Measurements from ENCODE around the gene EGFL8.
A peak's percentile ranks its signal among the peaks of the same experiment; 100 is the strongest.
"Not testable (repeated sequence)": the region's sequence is repeated elsewhere in the genome, so short reads cannot be mapped to it uniquely, and the experiment has no call there.

EGFL8 gene

DNA sequence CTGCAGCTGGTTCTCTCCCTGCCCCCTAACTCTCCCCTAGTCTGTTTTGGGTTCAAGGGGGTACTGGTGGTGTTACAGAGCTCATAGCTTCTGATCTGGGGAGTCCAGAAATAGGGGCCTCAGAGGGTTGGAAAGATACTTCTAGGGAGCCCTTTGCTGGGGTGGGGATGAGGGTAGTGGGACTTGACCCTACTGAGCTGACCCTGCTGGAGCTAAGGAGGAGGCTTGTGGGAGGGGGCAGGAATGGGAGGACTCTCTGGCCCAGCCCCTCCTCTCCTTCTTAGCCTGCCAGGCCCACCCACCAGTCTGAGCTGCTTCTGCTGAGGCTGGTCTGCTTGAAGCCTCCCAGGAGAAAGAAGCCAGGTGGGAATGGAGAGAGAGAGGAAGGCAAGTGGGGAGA is at the start of gene EGFL8:
Gene EGFL8 (plus strand): TSS at position 301 of the 400 bp plus-strand sequence. CDS start 1,571 bp downstream, outside the sequence.
- no peak for DNase-seq

DNA sequence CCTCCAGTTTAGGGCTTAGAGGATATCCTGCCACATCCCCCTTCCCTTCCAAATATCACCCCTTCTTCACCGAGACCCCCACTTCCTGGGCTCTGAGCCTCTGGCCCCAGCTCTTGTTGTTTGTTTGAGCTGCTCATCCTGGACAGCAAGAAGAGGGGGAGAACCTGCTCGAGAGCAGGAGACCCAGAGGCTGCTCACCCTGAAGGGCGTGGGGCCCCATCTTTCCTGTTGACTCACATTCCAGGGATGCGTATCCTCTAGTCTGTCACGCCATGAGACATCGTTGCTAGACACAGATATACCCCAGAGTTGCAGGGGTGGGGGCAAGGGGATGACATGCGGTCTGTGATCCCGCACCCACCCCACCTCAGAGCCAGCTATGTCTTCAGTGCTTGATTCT is 49.6 kb upstream of the EGFL8 start:
- DNase-seq = no peak

DNA sequence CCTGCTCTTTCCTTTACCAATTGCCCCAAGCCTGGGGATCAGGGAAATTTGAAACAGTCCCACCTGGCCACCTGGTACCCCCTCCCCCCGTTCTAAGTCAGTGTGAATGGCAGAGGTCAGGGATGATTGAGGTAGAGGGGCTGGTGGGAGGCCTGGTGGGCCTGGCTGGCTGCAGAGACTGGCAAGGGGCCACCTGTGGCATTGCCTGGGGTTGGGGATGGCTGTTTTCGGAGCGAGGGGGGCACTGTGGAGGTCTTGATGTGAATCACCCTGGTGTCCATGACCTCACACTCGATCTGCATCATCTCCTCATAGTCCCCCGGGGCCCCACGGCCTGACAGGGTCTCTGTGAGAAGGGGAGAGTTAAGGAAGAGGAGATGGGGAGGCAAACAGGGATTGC is 48.8 kb upstream of the EGFL8 start:
- no peak for DNase-seq

DNA sequence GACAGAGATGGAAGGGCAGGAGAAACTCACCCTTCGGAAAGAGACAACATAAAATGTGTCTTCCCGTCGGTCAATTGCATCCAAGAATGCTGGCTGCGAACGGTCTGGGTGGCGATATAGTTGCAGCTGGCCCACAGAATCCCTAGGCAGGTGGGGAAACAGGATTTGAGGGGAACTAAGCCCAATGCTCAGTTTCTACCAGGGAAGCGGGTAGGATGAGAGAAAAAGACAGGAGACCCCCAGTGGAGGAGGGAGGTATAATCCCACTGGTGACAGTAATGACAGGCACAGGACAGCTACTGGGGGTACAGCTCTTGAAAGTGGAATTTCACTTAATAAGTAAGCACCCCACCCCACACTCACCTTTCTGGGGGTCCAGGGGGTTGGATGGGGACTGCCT is 47.7 kb upstream of the EGFL8 start:
- no peak for DNase-seq

DNA sequence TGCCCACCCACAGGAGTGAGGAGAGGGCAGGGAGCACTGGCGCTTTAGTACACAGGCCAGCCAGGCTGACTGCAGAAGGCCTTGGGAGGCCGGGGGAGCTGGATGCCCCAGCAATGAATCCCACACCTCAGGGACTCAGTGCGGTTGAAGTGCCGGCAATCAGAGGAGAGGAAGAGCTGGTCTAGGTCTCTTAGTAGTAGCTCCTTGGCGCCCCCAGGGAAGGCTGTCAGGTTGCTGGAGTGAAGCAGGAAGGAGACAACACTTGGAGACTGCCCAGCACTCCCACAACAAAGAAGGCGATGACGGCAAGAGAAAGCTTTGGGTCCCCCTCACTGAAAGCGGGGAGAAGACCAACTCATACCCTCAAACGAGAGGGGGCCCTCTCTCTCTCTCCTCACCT is 46.9 kb upstream of the EGFL8 start:
- no peak for DNase-seq

DNA sequence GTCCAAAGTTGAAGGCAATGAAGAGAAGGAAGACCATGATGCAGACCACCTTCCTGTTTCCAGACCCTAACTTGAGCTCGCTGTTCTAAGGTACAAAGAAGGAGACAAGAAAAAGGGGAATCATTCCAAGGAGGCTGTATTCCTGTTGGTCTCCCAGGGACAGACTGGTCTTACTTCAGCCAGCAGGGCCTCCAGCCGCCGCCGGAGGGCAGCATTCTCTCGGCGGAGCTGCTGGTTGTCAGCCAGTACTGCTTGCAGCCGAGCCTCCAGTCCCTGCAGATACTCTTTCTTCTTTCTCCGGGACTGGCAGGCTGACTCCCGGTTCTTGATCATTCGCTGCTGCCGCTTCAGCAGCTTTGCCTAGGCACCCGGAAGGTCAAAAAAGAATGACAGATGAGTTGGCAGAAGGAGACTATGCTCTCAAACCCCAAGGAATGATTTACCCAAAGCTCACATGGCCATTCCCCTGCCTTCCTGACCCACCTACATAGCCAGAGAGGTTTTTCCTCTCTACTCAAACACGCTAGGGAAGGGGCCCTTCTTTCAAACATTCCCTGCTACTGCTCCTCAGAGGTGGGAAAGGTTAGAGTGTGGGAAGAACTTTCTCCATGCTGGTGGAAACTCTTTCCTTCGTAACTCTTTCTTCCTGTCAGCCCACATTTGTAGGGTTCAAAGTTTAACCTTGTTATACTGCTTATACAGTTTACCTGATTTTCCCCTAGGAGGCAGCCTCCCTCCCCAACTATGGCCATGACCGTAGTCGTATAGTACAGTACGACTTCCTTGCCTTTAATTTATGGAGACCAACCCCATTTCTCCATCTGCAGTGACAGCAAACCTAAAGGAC is 45.4 kb upstream of the EGFL8 start:
- peak; percentile 77 for DNase-seq

DNA sequence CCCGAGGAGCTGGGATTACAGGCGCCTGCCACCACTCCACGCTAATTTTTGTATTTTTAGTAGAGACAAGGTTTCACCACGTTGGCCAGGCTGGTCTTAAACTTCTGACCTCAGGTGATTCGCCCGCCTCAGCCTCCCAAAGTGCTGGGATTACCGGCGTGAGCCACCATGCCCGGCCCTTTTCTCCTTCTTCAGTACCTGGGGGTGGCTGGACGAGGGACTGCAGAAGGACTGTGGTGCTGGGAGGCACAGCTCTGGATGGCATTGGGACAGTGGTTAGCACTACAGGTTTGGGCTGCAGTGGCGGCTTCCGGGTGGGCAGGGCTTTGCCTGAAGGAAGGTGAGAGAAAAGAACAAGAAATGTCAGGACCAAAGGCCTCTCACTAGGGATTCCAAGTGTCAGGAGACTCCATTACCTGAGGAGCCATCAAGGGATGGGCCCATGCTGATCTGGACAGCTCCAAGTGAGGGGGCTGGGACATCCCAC is 43.8 kb upstream of the EGFL8 start:
- DNase-seq = no peak

DNA sequence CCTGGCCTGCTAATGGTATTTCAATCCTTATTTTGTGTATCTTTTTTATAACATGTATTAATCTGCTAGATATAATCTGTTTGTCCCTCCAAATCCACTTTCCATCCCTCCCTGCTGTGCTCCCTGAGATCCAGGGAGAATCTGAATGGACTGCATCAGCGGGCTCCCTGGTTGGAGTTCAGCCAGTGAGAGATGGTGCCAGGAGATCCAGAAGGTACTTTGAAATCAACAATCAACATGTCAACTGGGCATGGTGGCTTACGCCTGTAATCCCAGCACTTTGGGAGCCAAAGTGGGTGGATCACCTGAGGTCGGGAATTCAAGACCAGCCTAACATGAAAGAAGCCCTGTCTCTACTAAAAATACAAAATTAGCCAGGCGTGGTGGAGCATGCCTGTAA is 40.7 kb upstream of the EGFL8 start:
- no peak for DNase-seq

DNA sequence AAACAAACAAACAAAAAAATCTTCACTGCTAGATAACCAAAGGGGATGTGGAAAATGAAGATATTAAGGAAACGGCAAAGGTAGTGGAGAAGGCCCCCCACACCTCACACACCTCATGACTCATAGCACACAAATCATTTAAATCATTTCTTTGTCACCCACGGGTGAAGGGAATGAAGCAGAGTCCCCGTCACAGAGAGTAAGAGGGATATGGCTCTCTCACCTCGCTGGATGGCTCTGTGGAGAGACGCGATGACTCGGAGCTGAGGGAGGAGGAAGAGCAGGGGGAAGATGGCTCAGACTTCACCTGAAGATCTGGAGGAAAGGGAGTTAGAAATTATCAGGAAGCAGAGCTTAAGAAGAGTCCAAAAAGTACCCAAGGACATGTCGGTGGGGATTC is 37.5 kb upstream of the EGFL8 start:
- no peak for DNase-seq

DNA sequence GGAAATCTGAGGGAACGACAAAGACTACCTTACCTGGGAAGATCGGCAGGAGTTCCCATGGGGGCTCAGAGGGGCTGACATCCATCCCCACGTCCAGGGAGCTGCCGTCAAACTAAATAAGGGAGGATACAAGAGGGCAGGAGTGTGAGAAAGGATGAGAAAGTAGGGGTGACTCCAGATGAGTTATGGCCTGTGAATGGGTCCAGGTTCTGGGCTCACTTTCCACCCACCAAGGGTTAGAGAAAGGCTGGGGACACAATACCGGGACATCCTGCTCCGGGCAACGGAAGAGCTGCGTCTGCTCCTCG is 37.0 kb upstream of the EGFL8 start:
- no peak for DNase-seq

DNA sequence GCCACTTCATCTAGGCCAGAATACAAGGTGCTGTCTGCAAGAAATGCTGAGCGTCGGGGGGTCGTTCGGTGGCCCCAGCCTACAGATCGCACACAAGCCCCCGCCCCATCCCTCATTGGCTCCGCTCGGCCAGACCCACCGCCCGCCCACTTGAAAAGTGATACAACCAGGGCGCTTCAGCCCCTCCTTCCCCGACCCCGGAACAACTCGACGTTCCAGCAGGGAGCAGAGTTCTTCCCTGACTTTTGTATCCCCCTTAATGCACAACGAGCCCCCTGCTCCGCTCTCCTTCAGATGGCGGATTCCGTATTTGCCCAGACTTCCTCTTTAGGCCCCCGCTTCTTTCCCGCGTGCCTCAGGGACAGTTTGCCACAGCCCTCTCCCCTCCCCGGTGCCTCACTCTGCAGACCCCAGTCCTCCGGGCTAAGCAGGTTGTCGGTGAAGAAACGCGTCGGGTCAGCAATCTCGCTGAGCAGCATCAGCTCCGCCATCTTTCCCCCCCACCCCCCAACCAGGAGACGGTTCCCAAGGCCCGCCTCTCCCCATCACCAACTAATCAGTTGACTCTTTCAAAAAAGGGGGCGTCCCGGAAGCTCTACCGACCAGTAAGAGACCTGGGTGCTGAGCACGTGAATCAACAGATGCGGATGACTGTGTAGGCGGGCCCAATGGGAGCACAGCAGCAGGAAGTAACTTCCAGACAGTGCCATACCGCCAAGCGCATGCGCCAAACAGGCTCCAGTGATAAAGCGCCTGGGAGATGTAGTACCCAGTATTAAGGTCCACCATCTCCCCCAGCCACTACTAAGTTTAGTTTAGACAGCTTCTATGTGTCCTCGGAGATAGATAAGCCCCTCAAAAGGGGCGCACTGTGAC is 36.4 kb upstream of the EGFL8 start, which contains the start of gene ATF6B:
Gene ATF6B (minus strand): TSS at position 530 of the 876 bp plus-strand sequence. CDS start 39 bp downstream, at position 491.
- DNase-seq = peak; percentile 86

DNA sequence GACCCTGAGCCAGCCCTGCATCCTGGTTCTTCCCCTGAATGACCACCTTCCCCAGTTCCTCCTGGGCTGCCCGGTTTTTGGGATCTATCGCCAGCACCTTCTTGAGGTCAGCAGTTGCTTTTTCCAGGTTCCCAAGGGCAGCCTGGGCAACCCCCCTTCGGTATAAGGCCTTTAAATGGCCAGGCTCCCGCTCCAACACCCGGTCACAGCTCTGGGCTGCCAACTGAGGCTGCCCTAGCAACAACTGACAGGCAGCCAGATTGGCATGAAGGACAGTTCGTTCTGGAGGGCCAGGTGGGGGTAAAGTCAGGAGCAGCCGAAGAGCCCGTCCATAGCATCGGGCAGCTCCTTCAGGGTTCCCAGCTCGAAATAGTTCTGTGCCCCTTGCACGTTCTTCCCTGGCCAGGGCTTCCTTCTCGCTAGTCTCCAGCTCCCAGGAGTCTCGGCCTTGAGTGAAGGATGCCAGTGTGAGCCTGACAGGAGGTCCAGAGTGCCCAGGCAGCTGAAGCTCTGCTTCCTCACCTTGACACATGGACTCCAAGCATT is 35.6 kb upstream of the EGFL8 start:
- DNase-seq = no peak

DNA sequence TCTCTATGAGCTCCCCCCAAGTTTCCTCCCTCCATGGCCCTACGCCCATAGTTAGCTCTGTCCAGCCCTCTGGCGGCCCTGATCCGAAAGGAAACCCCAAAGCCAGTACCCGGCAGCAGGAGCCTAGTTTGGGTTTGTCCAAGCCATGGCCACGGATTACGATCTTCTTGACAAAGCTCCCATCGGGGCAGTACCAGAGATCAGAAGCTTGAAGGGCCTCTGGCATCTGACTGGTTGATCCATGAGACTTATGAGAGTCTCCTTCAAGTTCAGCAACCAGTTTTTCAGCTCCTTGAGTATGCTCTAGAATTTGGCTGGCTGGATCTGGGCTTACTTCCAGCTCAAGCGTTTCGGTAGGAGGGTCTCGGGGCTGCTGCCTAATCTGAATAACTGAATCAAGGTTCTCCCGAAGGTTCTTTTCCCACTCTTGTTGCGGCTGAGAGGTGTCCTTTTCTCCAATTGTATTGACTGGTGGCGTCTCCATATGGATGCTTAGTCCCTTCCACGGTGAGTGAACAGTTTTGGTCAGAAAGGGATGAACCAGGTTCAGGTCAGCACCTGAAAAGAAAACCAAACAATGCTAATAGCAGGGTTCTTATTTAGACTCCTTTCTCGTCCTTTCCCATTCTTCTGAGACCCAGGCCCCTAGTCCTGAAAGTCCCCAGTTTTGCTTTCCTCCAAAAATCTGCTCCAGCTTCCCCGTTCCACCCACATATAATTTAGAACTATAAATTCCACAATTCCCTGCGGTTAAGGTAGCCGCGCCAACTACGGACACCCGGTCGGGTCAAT is 34.9 kb upstream of the EGFL8 start:
- no peak for DNase-seq

DNA sequence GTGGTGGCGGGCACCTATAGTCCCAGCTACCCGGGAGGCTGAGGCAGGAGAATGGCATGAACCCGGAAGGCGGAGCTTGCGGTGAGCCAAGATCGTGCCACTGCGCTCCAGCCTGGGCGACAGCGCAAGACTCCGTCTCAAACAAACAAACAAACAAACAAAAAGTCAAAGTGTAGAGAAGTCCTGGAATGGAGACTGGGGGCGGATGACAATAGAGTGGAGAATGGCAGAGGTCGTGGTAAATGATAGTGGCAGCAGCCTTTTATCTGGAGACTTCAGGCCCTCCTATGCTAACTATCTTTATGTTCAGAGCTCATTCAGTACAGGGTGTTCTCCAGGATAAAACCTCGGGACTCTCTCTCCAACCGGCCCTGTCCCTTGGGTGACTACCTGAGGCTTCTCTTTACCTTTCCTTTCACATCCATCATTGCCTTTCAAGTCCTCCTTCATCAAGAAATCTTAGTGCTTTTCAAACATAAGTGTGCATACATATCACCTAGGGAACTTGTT is 32.9 kb upstream of the EGFL8 start:
- no peak for DNase-seq

DNA sequence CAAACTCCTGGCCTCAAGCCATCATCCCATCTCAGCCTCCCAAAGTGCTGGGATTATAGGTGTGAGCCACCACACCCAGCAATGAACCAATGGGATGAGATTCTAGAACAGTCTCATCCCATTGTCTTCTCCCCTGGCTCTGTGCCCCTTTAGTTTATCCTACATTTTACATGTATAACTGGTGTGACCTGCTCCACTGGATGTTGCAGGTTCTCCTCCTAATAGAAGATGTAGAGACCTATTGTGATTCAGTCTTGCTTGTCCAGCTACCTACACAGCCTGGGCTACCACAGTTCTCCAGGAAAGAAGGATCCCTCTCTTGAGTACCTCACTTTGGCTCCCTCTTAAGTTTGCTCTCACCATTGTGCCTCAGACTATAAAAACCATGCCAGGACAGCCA is 32.3 kb upstream of the EGFL8 start:
- no peak for DNase-seq

DNA sequence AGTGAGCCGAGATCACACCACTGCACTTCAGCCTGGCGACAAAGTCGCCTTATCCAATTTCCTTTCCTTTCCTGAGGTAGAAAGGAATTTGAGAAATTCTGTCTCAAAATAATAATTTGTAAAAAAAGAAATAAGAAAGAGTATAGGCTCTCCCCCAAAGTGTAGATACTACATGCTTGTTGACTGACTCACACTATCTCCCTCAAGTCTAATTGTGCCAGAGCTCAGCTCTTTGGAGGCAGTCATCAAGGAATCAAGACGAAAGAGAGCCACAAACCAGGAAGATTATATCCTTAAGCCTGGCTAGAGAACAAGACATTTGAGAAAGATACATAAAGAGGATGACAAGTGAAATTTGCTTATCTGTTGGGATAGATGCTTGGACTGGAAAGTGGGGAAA is 30.6 kb upstream of the EGFL8 start:
- no peak for DNase-seq

DNA sequence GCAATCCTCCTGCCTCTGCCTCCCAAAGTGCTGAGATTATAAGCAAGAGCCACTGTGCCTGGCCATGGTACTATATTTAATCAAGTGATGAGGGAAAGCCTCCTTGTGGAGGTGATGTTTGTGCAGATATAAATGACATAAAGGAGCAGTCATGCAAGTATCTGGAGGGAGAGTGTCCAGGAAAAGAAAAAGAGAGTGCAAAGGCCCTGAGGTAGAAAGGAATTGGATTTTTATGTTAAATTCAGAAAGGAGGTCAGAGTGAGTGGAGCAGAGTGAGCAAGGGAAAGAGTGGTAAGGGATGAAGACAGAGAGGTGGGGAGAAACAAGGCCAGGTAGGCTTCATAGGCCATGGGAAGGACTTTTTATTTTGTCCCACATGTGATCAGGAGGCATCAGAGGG is 26.9 kb upstream of the EGFL8 start:
- no peak for DNase-seq

DNA sequence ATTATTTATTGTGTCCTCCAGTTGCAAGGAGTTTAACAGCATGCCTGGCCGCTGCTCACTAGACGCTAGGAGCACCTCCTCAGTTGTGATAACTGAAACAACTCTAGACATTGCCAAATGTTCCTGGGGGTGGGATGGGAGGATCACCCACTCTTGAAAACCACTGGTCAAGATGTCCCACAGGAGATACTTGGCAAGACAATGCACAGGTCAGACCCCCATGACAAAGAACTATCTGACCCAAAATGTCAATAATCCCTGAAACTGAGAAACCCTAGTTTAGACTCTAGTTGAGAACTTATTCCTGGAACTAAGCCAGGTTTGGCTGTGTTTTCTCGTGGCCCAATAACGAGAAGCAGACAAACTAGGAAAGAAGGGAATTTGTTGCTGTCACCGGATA is 24.8 kb upstream of the EGFL8 start:
- no peak for DNase-seq

DNA sequence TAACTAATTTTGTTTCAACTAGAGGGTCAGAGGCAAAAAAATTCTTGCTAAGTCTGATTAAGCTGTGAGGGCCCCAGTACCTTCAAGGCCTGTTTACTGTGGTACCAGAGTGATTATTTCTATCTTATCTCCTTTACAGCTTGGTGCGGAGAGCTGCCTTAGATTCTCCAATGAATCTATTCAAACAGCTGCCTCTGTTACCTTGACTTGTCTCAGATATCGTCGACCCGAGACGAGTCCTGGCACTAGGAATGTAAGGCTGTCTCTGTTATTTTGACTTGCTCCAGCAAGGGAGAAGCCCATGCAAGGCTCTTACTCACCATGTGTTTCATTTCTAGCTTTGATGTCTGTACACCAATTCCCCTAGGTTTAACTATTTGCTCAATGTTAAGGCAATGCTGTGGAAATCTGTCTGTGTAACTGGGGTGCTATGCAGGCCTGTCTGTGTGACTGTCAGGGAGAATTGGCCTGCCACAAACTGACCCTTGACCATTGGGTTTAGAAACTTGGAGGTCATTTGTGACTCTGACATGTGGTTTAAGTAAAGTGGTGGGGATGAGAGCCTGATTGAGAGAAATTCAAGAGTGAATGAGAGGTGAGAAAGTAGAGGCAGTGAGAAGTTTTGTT is 23.9 kb upstream of the EGFL8 start:
- no peak for DNase-seq

DNA sequence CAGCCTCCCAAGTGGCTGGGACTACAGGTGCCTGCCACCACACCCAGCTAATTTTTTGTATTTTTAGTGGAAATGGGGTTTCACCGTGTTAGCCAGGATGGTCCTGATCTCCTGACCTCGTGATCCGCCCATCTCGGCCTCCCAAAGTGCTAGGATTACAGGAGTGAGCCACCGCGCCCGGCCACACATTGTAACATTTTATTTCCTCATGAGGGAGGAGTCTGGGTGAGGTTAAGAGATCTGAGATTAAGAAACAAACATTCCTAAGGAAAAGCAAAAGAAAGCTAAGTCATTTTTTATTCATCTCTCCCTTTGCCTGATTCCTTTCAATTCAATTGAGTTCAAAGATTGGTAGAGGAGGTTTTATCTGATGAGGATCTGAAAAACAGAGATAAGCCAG is 20.2 kb upstream of the EGFL8 start:
- DNase-seq = not testable (repeated sequence)

DNA sequence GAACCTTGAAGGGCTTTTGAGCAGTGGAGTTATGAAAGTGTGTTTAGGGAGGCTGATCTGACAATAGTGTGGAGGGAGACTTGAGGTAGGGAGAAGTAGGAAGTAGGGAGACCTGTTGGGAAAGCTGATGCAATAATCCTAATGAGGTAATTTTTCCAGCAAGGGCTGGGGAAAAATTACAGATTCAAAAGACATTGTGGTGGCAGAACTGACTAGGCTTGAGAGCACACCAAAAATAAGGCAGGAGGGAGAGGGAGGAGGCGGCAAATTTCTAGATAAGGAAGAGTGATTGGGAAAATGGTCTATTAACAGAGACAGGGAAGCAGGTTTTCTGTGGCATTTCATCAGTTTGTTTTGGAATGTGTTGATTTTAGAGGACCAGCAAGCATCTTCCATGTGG is 18.1 kb upstream of the EGFL8 start:
- no peak for DNase-seq

DNA sequence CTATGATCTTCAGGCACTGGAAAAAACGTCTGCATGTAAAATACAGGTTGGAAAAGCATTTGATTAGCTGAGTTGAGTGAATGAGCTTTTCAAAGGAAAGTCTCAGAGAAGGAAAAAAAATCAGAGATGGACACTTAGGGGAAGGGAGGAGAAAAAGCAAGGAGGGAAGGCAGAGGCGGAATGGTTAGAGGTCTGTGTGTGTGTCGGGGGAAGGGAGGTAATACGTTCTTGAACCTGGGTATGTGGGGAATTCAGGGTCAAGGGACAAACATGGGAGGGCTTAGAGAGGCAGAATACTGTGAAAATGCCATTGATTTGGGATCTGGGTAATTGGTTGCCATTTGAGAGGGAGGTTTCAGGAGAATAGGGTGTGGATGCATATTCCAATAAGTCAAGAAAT is 17.7 kb upstream of the EGFL8 start:
- no peak for DNase-seq
